ENCODE data around the gene NPHS2. TPM values are rescaled to one million over a fixed set of nuclear protein-coding genes. Genes with fewer than 3 reads are reported as not detected.

Gene NPHS2
- total and polyA plus RNA-seq, 2 donors (not counting 3 experiments of a cell fraction or from before 2014, with no cell fraction given), result not detected

DNA sequence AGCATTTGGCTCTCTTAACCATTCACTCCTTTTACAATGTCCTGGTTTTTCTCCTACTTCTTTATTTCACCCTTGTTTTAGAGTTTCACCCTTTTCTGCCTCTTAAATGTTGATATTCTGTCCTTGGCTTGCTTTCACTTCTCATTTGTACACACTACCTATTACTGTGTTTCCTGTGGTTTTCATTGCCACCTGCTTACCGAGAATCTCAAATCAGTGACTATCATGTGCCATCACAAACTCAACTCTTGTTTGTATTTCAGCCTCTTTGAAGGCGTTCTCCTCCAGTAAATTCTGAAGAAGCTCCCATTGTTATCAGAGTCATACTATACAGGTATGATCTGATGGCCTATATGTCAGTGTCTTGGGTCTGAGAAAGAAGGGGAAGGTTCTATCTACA, 65.7 kb downstream of the NPHS2 start:
- H3K9me1 ChIP-seq (replicated peaks; ENCODE audit: control insufficient read depth, extremely low read depth, insufficient read depth, low read length), result no peaks in the 10 kb centered on the region
- intact Hi-C loops (cut with micrococcal nuclease), result no loop called here
- H3K4me3 ChIP-seq (replicated peaks in 1 of 3; ENCODE audit: insufficient read depth in 1 of 3, low read depth in 1 of 3, low read length in 3 of 3), result no peak overlapping the region
- dilution Hi-C loops (cut with MboI; ENCODE audit: extremely low pct_ligation_motif_present, low sequenced_read_pairs), result no loop called here
- DNase-seq (ENCODE audit: low read depth, low spot score) (no peak), FAIRE-seq (no peak)
- no peaks in the 10 kb centered on the region for H3K79me2 ChIP-seq (ENCODE audit: control insufficient read depth, insufficient read depth, low read length)
- H3K4me2 ChIP-seq (ENCODE audit: insufficient read depth, low read length), result no peak overlapping the region
- no peaks in the 10 kb centered on the region for H3K36me3 ChIP-seq (ENCODE audit: control insufficient read depth in 2 of 2, extremely low read depth in 1 of 2, insufficient read depth in 2 of 2, low read length in 2 of 2)
- CTCF ChIA-PET, result no interaction called here
- no peak overlapping the region for H2AFZ ChIP-seq (ENCODE audit: low read depth, low read length)
- H3K9ac ChIP-seq (replicated peaks; ENCODE audit: extremely low read depth, insufficient read depth, low read length), result no peak overlapping the region
- BruUV-seq (replicated peaks), result no TSS peak
- no peaks in the 10 kb centered on the region for H3K9me3 ChIP-seq (replicated peaks; ENCODE audit: control insufficient read depth, insufficient read depth, low read length)
- TF ChIP-seq FOS (IDR thresholded peaks at IDR 0.05; ENCODE audit: borderline replicate concordance, insufficient read depth, low read length) (no peak), EZH2 (IDR thresholded peaks at IDR 0.05; ENCODE audit: borderline replicate concordance, low read depth, low read length, severe bottlenecking) (no peak), MYC (IDR thresholded peaks at IDR 0.05; ENCODE audit: low read depth, low read length) (no peak), POLR2A (IDR thresholded peaks at IDR 0.05; ENCODE audit: low read depth, low read length) (no peak), GATA2 (IDR thresholded peaks at IDR 0.05; ENCODE audit: insufficient read depth, insufficient read length, low read depth, low read length) (no peak), POLR2AphosphoS5 (IDR thresholded peaks at IDR 0.05; ENCODE audit: insufficient read depth, low read depth, low read length) (no peak), JUN (IDR thresholded peaks at IDR 0.05; ENCODE audit: borderline replicate concordance, insufficient read depth, insufficient read length, low read depth) (no peak)
- TF ChIP-seq, protein P1, sequence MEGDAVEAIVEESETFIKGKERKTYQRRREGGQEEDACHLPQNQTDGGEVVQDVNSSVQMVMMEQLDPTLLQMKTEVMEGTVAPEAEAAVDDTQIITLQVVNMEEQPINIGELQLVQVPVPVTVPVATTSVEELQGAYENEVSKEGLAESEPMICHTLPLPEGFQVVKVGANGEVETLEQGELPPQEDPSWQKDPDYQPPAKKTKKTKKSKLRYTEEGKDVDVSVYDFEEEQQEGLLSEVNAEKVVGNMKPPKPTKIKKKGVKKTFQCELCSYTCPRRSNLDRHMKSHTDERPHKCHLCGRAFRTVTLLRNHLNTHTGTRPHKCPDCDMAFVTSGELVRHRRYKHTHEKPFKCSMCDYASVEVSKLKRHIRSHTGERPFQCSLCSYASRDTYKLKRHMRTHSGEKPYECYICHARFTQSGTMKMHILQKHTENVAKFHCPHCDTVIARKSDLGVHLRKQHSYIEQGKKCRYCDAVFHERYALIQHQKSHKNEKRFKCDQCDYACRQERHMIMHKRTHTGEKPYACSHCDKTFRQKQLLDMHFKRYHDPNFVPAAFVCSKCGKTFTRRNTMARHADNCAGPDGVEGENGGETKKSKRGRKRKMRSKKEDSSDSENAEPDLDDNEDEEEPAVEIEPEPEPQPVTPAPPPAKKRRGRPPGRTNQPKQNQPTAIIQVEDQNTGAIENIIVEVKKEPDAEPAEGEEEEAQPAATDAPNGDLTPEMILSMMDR (IDR thresholded peaks at IDR 0.05; ENCODE audit: extremely low read depth in 1 of 2, insufficient read depth in 1 of 2, low read depth in 1 of 2, low read length in 2 of 2), result no peak
- TF ChIP-seq, protein P2, sequence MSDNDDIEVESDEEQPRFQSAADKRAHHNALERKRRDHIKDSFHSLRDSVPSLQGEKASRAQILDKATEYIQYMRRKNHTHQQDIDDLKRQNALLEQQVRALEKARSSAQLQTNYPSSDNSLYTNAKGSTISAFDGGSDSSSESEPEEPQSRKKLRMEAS (IDR thresholded peaks at IDR 0.05; ENCODE audit: insufficient read depth, insufficient read length), result no peak
- no peaks in the 10 kb centered on the region for H3K27me3 ChIP-seq (ENCODE audit: control insufficient read depth in 2 of 2, insufficient read depth in 2 of 2, low read length in 2 of 2)
- no peaks in the 10 kb centered on the region for H3K4me1 ChIP-seq (ENCODE audit: control insufficient read depth, extremely low read depth, insufficient read depth, low read length)
- H4K20me1 ChIP-seq (replicated peaks; ENCODE audit: control insufficient read depth, extremely low read depth, insufficient read depth, low read length), result no peaks in the 10 kb centered on the region
- POLR2A ChIA-PET, result no interaction called here
- H3K27ac ChIP-seq (ENCODE audit: insufficient read depth, low read depth, low read length), result no peak overlapping the region
